Transverse colon (tissue), 4 donors: ENCODE measurements around the gene PCGF2. TPM values are rescaled to one million over a fixed set of nuclear protein-coding genes. Genes with fewer than 3 reads are reported as not detected.

Experiments
- DNase-seq: peaks from one replicate; pipeline ENCODE4 v3.0.0-alpha.2; 2019
- H3K27ac ChIP-seq, 4 donors: fragments of 200-600 bp; sonication (generic); 2 replicates each; pipeline ENCODE4 v1.5.1; 2016 to 2018; ENCODE audit warnings: inconsistent platforms in 4 of 4
- H3K27me3 ChIP-seq: fragments of 200-600 bp; sonication (generic); 2 replicates; pipeline ENCODE4 v1.5.1; 2017; ENCODE audit warnings: inconsistent platforms
- H3K36me3 ChIP-seq, 4 donors: fragments of 200-600 bp; sonication (generic); 2 replicates each; pipeline ENCODE4 v1.5.1; 2017 to 2019; ENCODE audit warnings: inconsistent platforms in 4 of 4
- H3K4me1 ChIP-seq, 4 donors: fragments of 200-600 bp; sonication (generic); 2 replicates each; pipeline ENCODE4 v1.5.1; 2017 to 2020; ENCODE audit warnings: inconsistent platforms in 4 of 4
- H3K4me3 ChIP-seq, 4 donors: fragments of 200-600 bp; sonication (generic); 1 replicate in 1 of 4; 2 replicates in 3 of 4; pipeline versions ENCODE4 v1.5.1 to v1.6.1; 2017 to 2019; ENCODE audit warnings: inconsistent platforms in 4 of 4
- H3K9me3 ChIP-seq, 2 donors: fragments of 200-600 bp; sonication (generic); 2 replicates each; pipeline ENCODE4 v1.5.1; 2017 to 2019; ENCODE audit warnings: inconsistent platforms in 2 of 2
- EP300 ChIP-seq: sonication (generic); formaldehyde crosslinking; IDR thresholded peaks from one replicate; pipeline ENCODE4 v1.6.1; 2017; ENCODE audit warnings: antibody characterized with exemption, low read depth
- POLR2A ChIP-seq: fragments of 450-650 bp; IDR thresholded peaks from one replicate; pipeline ENCODE4 v1.6.1; 2016; ENCODE audit warnings: antibody characterized with exemption, mild to moderate bottlenecking, moderate library complexity
- POLR2AphosphoS5 ChIP-seq, 3 donors: sonication (generic); formaldehyde crosslinking; IDR thresholded peaks; one replicate each; pipeline ENCODE4 v1.6.1; 2016; ENCODE audit warnings: antibody characterized with exemption in 3 of 3
- whole genome bisulfite sequencing, 2 donors: methylation state at CpG; one replicate each; pipeline ENCODE4 v1.1.5; 2018; ENCODE audit warnings: low coverage in 1 of 2; 5-methylcytosine and 5-hydroxymethylcytosine counted together
- in situ Hi-C, 4 donors: fragments of 200-750 bp; cut with MboI; loops; one replicate each; pipeline versions ENCODE4 v1.15.0 to v1.15.1; 2017; ENCODE audit warnings: low sequenced_read_pairs in 3 of 4, low pct_ligation_motif_present in 1 of 4, low pct_unique_long_range_greater_than_20kb in 1 of 4
- intact Hi-C: fragments of 100-400 bp; cut with DNase I; formaldehyde crosslinking; loops from one replicate; pipeline ENCODE4 v1.15.1; 2023; ENCODE audit warnings: low total_unique reads
- total RNA-seq, 4 donors: library from RNA; depleted of rRNA; stranded (reverse); fragments of >200 nt; gene quantifications; one replicate each; pipeline ENCODE4 v1.1.0, GENCODE V29; 2016
- TF ChIP-seq, protein P1 (sequence below), 5 experiments: fragments of 200-600 bp in 3 of 5; fragments of 450-650 bp in 2 of 5; sonication (generic) in 3 of 5; IDR thresholded peaks; 1 replicate in 2 of 5; 2 replicates in 3 of 5; pipeline ENCODE4 v1.5.1; 2016 to 2017; ENCODE audit warnings: antibody characterized with exemption in 5 of 5, inconsistent platforms in 3 of 5, mild to moderate bottlenecking in 2 of 5, moderate library complexity in 1 of 5

The PCGF2 gene
- total RNA-seq, 4 donors from 2014 or later: 9.1 to 41.9 (median 12.2) TPM

DNA sequence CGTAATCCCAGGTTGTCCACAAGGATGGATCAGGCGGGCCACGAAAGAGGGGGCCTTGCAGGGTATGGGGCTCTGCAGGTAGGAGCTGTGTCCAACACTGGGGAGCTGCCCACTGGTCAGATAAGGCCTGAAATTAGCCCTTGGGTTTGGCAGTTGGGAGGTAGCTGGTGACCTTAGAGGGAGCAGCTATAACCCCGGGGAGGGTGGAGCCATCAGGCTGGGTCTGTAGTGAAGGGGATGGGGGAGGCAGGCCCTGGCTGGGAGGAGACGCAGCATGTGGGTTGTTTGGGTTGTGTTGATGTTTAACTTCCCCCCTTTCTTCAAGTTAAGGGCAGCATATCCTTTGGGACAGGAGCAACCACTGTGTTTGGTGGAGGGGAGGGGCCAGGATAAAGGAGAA is 37.2 kb downstream of the PCGF2 start:
- intact Hi-C loops: no loop called here
- no peaks in the 10 kb centered on the region for H3K27me3 ChIP-seq

DNA sequence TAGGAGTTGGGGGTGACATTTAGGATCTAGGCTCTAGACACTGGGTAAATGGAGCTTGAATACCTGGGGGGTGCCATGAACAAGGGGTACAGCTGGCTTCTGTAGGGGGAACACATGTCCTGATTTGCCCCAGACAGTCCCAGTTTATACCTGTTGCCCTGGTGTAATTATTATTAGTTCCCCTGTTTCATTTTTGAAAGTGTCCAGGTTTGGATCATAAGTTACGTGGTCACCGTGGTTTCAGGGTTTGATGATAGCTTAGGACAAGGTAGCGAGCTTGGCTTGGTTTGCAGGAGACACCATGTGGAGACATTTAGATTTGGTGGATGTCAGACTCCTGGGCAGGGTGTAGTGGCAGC is 37.6 kb downstream of the PCGF2 start:
- H3K4me1 ChIP-seq: peaks cover 5 to 16% (median 13%) of the 10 kb centered on the region in 4 donors
- 100% methylated on average over 3 of the region's 3 CpGs; no CpG with 5 or more reads in 1 of the 2 donors for WGBS, 2 donors
- no peak overlapping the region for H3K27ac ChIP-seq
- intact Hi-C loops: no loop called here
- H3K27me3 ChIP-seq: no peaks in the 10 kb centered on the region
- no peak overlapping the region for H3K4me3 ChIP-seq
- no peak for TF ChIP-seq POLR2A
- TF ChIP-seq EP300: no peak
- TF ChIP-seq, protein P1, sequence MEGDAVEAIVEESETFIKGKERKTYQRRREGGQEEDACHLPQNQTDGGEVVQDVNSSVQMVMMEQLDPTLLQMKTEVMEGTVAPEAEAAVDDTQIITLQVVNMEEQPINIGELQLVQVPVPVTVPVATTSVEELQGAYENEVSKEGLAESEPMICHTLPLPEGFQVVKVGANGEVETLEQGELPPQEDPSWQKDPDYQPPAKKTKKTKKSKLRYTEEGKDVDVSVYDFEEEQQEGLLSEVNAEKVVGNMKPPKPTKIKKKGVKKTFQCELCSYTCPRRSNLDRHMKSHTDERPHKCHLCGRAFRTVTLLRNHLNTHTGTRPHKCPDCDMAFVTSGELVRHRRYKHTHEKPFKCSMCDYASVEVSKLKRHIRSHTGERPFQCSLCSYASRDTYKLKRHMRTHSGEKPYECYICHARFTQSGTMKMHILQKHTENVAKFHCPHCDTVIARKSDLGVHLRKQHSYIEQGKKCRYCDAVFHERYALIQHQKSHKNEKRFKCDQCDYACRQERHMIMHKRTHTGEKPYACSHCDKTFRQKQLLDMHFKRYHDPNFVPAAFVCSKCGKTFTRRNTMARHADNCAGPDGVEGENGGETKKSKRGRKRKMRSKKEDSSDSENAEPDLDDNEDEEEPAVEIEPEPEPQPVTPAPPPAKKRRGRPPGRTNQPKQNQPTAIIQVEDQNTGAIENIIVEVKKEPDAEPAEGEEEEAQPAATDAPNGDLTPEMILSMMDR (IDR thresholded peaks at IDR 0.05): no peak
- in situ Hi-C loops: no loop called here
- DNase-seq: no peak
- H3K36me3 ChIP-seq: peaks cover 0 to 9% (median 3%) of the 10 kb centered on the region in 4 donors
- no peaks in the 10 kb centered on the region for H3K9me3 ChIP-seq

More for the DNA sequence above, 37.2 kb downstream of the PCGF2 start:
- TF ChIP-seq, protein P1 (IDR thresholded peaks at IDR 0.05): no peak
- TF ChIP-seq POLR2AphosphoS5 (IDR thresholded peaks at IDR 0.05) (no peak), POLR2A (no peak), EP300 (no peak)
- 51 to 86% methylated on average over 2 to 5 of the region's 5 CpGs for WGBS, 2 donors
- Histone ChIP-seq H3K36me3 (peaks cover 0 to 13% (median 5%) of the 10 kb centered on the region in 4 donors), H3K9me3 (no peaks in the 10 kb centered on the region), H3K4me3 (no peak overlapping the region), H3K4me1 (peaks cover 5 to 16% (median 13%) of the 10 kb centered on the region in 4 donors), H3K27ac (no peak overlapping the region)
- in situ Hi-C loops: no loop called here
- no peak for DNase-seq

DNA sequence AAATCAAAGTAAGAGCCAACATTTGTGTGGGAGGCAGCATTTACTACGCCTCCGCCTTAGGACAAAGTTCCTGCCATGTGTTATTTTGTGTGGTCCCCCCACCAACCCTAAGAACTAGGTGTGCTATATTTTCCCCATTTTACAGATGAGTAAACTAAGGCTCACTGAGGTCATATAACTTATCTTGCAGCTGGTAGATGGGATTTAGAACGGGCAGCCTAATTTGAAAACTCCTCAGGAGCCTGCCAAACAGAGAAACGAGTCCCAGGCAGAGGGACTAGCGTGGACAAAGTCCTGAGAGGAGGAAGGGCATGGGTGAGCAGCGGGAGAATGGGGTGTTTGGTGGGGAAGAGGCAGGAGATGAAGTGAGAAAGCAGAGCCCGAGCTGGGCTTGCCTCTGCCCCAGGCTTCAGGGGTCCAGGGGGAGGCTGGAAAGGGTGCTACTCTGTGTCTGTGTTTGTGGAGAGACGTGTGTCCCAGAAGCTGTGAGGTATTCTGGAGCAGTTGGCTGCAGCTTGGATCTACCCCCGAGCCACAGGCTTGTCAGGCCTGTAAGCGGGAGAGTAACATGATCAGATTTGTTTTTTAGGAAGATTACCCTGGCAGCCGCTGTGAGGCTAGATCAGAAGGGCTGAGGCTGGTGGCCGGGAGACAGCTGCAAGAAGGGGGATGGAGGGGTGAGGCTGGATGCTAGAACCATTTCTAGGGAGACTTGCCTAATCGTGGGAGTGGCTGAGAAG is 38.1 kb downstream of the PCGF2 start:
- peaks cover 5 to 16% (median 13%) of the 10 kb centered on the region in 4 donors for H3K4me1 ChIP-seq
- no peak overlapping the region for H3K4me3 ChIP-seq
- no peak overlapping the region for H3K27ac ChIP-seq
- peaks cover 0 to 9% (median under 1%) of the 10 kb centered on the region in 4 donors for H3K36me3 ChIP-seq
- no peaks in the 10 kb centered on the region for H3K27me3 ChIP-seq
- no peaks in the 10 kb centered on the region for H3K9me3 ChIP-seq
- intact Hi-C loops: no loop called here
- TF ChIP-seq EP300 (no peak), POLR2A (no peak), POLR2AphosphoS5 (IDR thresholded peaks at IDR 0.05) (no peak)
- TF ChIP-seq, protein P1 (IDR thresholded peaks at IDR 0.05): no peak
- in situ Hi-C loops: no loop called here
- 76 to 77% methylated on average over 5 to 13 of the region's 13 CpGs for WGBS, 2 donors
- DNase-seq: no peak

DNA sequence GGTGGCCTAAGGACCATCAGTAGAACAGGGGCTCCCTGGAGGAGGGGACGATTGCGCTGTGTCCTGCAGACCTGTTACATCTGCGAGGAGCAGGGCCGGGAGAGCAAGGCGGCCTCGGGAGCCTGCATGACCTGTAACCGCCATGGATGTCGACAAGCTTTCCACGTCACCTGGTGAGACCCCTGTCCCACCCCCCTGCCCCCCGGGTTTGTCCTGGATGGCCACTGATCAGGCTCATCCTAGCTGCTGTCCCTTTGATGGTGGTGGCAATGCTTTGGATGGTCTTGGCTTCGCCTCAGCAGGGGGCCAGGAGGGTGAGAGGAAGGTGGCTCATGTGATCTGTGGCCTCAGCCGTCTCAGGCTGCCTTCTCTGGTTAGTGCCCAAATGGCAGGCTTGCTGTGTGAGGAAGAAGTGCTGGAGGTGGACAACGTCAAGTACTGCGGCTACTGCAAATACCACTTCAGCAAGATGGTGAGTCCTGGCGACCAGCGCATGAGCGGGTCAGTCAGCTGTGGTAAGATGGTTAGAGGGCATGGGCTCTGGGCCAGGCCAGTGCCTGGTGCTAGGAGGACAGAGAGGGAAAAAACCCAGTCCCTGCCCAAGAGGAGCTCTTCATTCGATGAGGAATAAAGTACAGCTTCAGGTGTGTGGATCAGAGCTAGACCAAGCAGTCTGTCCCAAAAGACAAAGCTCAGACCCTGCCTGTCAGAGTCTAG is 38.9 kb downstream of the PCGF2 start:
- 90 to 94% methylated on average over 15 to 18 of the region's 18 CpGs for WGBS, 2 donors
- Histone ChIP-seq H3K27ac (no peak overlapping the region), H3K4me3 (no peak overlapping the region), H3K27me3 (no peaks in the 10 kb centered on the region), H3K36me3 (peaks cover 0 to 9% (median 0%) of the 10 kb centered on the region in 4 donors), H3K4me1 (peaks cover 5 to 16% (median 13%) of the 10 kb centered on the region in 4 donors), H3K9me3 (no peaks in the 10 kb centered on the region)
- in situ Hi-C loops (no loop called here), intact Hi-C loops (no loop called here)
- no peak for TF ChIP-seq EP300
- TF ChIP-seq POLR2AphosphoS5 (IDR thresholded peaks at IDR 0.05): no peak
- TF ChIP-seq, protein P1 (IDR thresholded peaks at IDR 0.05): no peak
- no peak for TF ChIP-seq POLR2A
- DNase-seq: no peak
